Right renal cortex interstitium (tissue), 3 donors: Measurements from ENCODE around the gene CRLF2. TPM values are rescaled to one million over a fixed set of nuclear protein-coding genes. Genes with fewer than 3 reads are reported as not detected.

Experiments
- polyA plus RNA-seq, 3 donors: library from polyadenylated mRNA; unstranded; fragments of 120-200 nt; gene quantifications; one replicate each; pipeline ENCODE4 v1.2.1, GENCODE V29; 2013; ENCODE audit not compliant: insufficient read length in 3 of 3

Gene CRLF2
- polyA plus RNA-seq, 3 donors: not detected

Other genes with a start within 250 kb of the CRLF2 start
- gene CSF2RA, start 56.2 kb upstream of the CRLF2 start, polyA plus RNA-seq: 1 to 10 TPM; 2.9 to 3.5 (median 3.2) TPM
- 10 to 100 TPM in 2 of 3 donors, 1 to 10 TPM in 1; 8.6 to 13.1 (median 11.0) TPM for gene IL3RA, start 124.1 kb upstream of the CRLF2 start, polyA plus RNA-seq
- 100 to 1,000 TPM; 424 to 571 (median 538) TPM for gene SLC25A6, start 179.5 kb upstream of the CRLF2 start, polyA plus RNA-seq
- gene ASMTL, start 240.3 kb upstream of the CRLF2 start, polyA plus RNA-seq: 10 to 100 TPM; 33.2 to 42.1 (median 37.6) TPM